BE2C (cell line): ENCODE results near the gene TBC1D2.

Experiments used
- DNase-seq: peaks from one replicate; pipeline ENCODE4 v3.0.0-alpha.2; 2020
- H3K27me3 ChIP-seq: fragments of 250-450 bp; sonication (Bioruptor Pico); 2 replicates; pipeline ENCODE4 v1.5.1; 2020; ENCODE audit warnings: mild to moderate bottlenecking
- H3K36me3 ChIP-seq: fragments of 250-450 bp; sonication (Bioruptor Pico); 2 replicates; pipeline ENCODE4 v1.5.1; 2020; ENCODE audit warnings: mild to moderate bottlenecking
- H3K4me1 ChIP-seq: fragments of 250-450 bp; sonication (Bioruptor Pico); 2 replicates; pipeline ENCODE4 v1.5.1; 2020
- H3K4me3 ChIP-seq: 2 replicates; pipeline ENCODE4 v1.5.1; 2011; ENCODE audit warnings: low read depth, low read length
- H3K9me3 ChIP-seq: fragments of 250-450 bp; sonication (Bioruptor Pico); 2 replicates; pipeline ENCODE4 v1.5.1; 2020
- TF ChIP-seq, protein P1 (sequence below): IDR thresholded peaks from 2 replicates; pipeline ENCODE4 v1.5.1; 2012; ENCODE audit warnings: mild to moderate bottlenecking, low read depth, low read length

The TBC1D2 gene

DNA sequence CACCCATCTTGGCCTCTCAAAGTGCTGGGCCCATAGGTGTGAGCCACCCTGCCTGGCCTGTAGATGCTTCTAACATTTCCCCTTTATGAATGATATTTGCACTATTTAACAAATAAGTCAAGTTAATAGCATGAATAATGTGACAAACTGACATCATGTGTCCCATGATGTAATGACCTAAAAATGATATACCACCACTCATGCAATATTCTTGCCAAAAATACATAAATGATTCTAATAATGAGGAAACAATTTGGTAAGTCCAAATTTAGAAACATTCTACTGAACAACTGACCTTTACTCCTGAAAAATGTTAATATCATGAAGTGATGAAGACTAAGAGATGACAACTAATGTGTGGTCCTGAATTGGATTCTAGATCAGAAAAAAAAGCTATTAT, 102.9 kb downstream of the TBC1D2 start:
- no peaks in the 10 kb centered on the region for H3K9me3 ChIP-seq
- H3K36me3 ChIP-seq, result peaks cover 17% of the 10 kb centered on the region
- H3K4me3 ChIP-seq, result no peak overlapping the region
- H3K27me3 ChIP-seq, result no peaks in the 10 kb centered on the region
- TF ChIP-seq, protein P1, sequence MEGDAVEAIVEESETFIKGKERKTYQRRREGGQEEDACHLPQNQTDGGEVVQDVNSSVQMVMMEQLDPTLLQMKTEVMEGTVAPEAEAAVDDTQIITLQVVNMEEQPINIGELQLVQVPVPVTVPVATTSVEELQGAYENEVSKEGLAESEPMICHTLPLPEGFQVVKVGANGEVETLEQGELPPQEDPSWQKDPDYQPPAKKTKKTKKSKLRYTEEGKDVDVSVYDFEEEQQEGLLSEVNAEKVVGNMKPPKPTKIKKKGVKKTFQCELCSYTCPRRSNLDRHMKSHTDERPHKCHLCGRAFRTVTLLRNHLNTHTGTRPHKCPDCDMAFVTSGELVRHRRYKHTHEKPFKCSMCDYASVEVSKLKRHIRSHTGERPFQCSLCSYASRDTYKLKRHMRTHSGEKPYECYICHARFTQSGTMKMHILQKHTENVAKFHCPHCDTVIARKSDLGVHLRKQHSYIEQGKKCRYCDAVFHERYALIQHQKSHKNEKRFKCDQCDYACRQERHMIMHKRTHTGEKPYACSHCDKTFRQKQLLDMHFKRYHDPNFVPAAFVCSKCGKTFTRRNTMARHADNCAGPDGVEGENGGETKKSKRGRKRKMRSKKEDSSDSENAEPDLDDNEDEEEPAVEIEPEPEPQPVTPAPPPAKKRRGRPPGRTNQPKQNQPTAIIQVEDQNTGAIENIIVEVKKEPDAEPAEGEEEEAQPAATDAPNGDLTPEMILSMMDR, result no peak
- no peak for DNase-seq
- H3K4me1 ChIP-seq, result no peaks in the 10 kb centered on the region

- no peak for DNase-seq
- Histone ChIP-seq H3K36me3 (peaks cover 6% of the 10 kb centered on the region), H3K4me3 (no peak overlapping the region), H3K9me3 (no peaks in the 10 kb centered on the region), H3K4me1 (peaks cover 4% of the 10 kb centered on the region), H3K27me3 (no peaks in the 10 kb centered on the region)
- TF ChIP-seq, protein P1, result no peak
Measured at GRCh38 chr9:98150721-98151120, 104.7 kb downstream of the TBC1D2 start.

GRCh38 chr9:98150164-98150563, 105.3 kb downstream of the TBC1D2 start:
- TF ChIP-seq, protein P1, result no peak
- no peak for DNase-seq
- H3K36me3 ChIP-seq, result peaks cover 6% of the 10 kb centered on the region
- no peaks in the 10 kb centered on the region for H3K9me3 ChIP-seq
- H3K27me3 ChIP-seq, result no peaks in the 10 kb centered on the region
- H3K4me3 ChIP-seq, result no peak overlapping the region
- peaks cover 4% of the 10 kb centered on the region for H3K4me1 ChIP-seq

DNA sequence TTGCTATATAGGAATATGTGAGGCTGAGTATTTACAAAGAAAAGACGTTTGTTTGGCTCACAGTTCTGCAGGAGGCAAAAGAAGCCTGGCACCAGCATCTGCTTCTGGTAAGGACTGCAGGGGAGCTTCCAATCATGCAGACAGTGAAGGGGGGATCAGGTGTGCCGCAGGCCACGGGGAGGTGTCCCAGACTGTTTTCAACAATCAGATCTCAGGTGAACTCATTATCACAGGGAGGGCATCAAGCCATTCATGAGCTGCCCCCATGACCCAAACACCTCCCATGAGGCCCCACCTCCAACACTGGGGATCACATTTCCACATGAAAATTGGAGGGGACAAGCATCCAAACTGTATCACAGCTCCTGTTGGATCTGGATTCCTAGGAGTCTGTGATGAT, 106.0 kb downstream of the TBC1D2 start:
- Histone ChIP-seq H3K4me3 (no peak overlapping the region), H3K36me3 (no peaks in the 10 kb centered on the region; the same call in 1 of the 2 replicates), H3K9me3 (no peaks in the 10 kb centered on the region), H3K4me1 (peaks cover 4% of the 10 kb centered on the region), H3K27me3 (no peaks in the 10 kb centered on the region)
- TF ChIP-seq, protein P1, result no peak
- DNase-seq, result no peak
